ENCODE results near the gene FRRS1.
"Not testable (repeated sequence)": the region's sequence is repeated elsewhere in the genome, so short reads cannot be mapped to it uniquely, and the experiment has no call there.

FRRS1 gene

GRCh38 chr1:99766378-99766800 is at the start of gene FRRS1:
Gene FRRS1 (minus strand): TSS chr1:99766635. CDS start chr1:99748768, 17,867 bp downstream.
- DNase-seq (ENCODE audit: low read depth) = no peak

GRCh38 chr1:99814373-99814900 is 48.0 kb upstream of the FRRS1 start:
- no peak for DNase-seq (ENCODE audit: low read depth)

GRCh38 chr1:99811747-99812146 is 45.3 kb upstream of the FRRS1 start:
- no peak for DNase-seq (ENCODE audit: low read depth)

GRCh38 chr1:99811075-99811474 is 44.6 kb upstream of the FRRS1 start:
- DNase-seq (ENCODE audit: low read depth) = no peak

GRCh38 chr1:99808391-99809115 is 42.1 kb upstream of the FRRS1 start:
- DNase-seq (ENCODE audit: low read depth) = no peak

- no peak for DNase-seq (ENCODE audit: low read depth)
Observed at GRCh38 chr1:99806882-99807281, 40.4 kb upstream of the FRRS1 start.

GRCh38 chr1:99801584-99801983 is 35.1 kb upstream of the FRRS1 start:
- no peak for DNase-seq (ENCODE audit: low read depth)

GRCh38 chr1:99793861-99794260 is 27.4 kb upstream of the FRRS1 start:
- DNase-seq (ENCODE audit: low read depth) = not testable (repeated sequence)

- no peak for DNase-seq (ENCODE audit: low read depth)
Observed at GRCh38 chr1:99789715-99790114, 23.3 kb upstream of the FRRS1 start.

- DNase-seq (ENCODE audit: low read depth) = no peak
Observed at GRCh38 chr1:99788896-99789295, 22.5 kb upstream of the FRRS1 start.

- no peak for DNase-seq (ENCODE audit: low read depth)
Observed at GRCh38 chr1:99786751-99787501, 20.5 kb upstream of the FRRS1 start.

- no peak for DNase-seq (ENCODE audit: low read depth)
Observed at GRCh38 chr1:99784809-99785255, 18.4 kb upstream of the FRRS1 start.

GRCh38 chr1:99784143-99784542 is 17.7 kb upstream of the FRRS1 start:
- no peak for DNase-seq (ENCODE audit: low read depth)

- DNase-seq (ENCODE audit: low read depth) = no peak
Observed at GRCh38 chr1:99782920-99783319, 16.5 kb upstream of the FRRS1 start.

- no peak for DNase-seq (ENCODE audit: low read depth)
Observed at GRCh38 chr1:99782397-99782796, 16.0 kb upstream of the FRRS1 start.

GRCh38 chr1:99781798-99782197 is 15.4 kb upstream of the FRRS1 start:
- DNase-seq (ENCODE audit: low read depth) = no peak

- no peak for DNase-seq (ENCODE audit: low read depth)
Observed at GRCh38 chr1:99777752-99778151, 11.3 kb upstream of the FRRS1 start.

- no peak for DNase-seq (ENCODE audit: low read depth)
Observed at GRCh38 chr1:99776120-99776519, 9.7 kb upstream of the FRRS1 start.

GRCh38 chr1:99772809-99773208 is 6.4 kb upstream of the FRRS1 start:
- DNase-seq (ENCODE audit: low read depth) = no peak

- DNase-seq (ENCODE audit: low read depth) = no peak
Observed at GRCh38 chr1:99771513-99771918, 5.1 kb upstream of the FRRS1 start.

GRCh38 chr1:99768524-99769245 is 2.2 kb upstream of the FRRS1 start:
- no peak for DNase-seq (ENCODE audit: low read depth)

- no peak for DNase-seq (ENCODE audit: low read depth)
Observed at GRCh38 chr1:99768104-99768503, 1.7 kb upstream of the FRRS1 start.

GRCh38 chr1:99764909-99765308 is 1.5 kb downstream of the FRRS1 start:
- DNase-seq (ENCODE audit: low read depth) = no peak

Measured in activated T-cell treated with anti-CD3 and anti-CD28 coated beads for 48 hours (primary cell).